GM21825 (cell line): ENCODE measurements around the gene SMKR1.
"Not testable (repeated sequence)": the region's sequence is repeated elsewhere in the genome, so short reads cannot be mapped to it uniquely, and the experiment has no call there.

Experiments used
- ATAC-seq: cut with Tn5 transposase; IDR thresholded peaks from one replicate; pipeline ENCODE4 v1.9.1; 2021; ENCODE audit warnings: mild to moderate bottlenecking, moderate library complexity; ENCODE audit not compliant: unreplicated experiment

The SMKR1 gene

DNA sequence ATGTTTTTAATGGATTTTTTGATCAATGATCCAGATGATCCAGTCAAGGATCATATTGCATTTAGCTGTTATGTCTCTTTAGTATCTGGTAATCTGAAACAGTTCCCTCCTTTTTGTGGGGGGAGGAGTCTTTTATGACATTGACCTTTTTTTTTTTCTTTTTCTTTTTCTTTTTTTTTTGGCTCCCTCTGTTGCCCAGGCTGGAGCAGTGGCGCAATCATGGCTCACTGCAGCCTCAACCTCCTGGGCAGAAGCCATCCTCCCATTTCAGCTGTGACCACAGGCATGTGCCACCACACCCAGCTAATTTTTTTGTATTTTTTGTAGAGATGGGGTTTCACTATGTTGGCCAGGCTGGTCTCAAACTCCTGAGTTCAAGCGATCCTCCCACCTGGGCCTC, 22.1 kb downstream of the SMKR1 start:
- ATAC-seq = not testable (repeated sequence)

- no peak for ATAC-seq
These were observed 23.0 kb downstream of the SMKR1 start for GRCh38 chr7:129525225-129525862.

- no peak for ATAC-seq
These were observed 27.3 kb downstream of the SMKR1 start for GRCh38 chr7:129529643-129530042.

GRCh38 chr7:129530795-129531391, 28.6 kb downstream of the SMKR1 start:
- no peak for ATAC-seq

DNA sequence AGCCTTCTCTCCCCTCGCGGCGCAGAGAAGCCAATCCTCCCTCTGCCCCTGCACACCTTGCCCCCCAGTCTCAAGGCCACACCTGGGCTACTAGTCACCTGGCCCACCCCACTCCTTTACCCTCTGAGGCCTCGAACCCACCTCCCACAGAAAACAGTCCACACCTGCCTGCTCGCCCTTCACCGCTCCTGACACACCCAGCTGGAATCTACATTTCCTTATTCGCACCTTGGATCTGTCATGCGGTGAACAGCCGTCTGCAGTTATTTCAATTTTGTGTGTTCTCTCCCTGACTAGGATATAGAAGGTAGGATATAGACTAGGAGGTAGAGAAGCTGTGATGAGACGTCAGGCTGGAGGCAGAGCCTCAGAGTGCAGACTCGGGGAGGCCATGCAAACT, 29.4 kb downstream of the SMKR1 start:
- no peak for ATAC-seq

GRCh38 chr7:129532375-129532774, 30.0 kb downstream of the SMKR1 start:
- no peak for ATAC-seq

DNA sequence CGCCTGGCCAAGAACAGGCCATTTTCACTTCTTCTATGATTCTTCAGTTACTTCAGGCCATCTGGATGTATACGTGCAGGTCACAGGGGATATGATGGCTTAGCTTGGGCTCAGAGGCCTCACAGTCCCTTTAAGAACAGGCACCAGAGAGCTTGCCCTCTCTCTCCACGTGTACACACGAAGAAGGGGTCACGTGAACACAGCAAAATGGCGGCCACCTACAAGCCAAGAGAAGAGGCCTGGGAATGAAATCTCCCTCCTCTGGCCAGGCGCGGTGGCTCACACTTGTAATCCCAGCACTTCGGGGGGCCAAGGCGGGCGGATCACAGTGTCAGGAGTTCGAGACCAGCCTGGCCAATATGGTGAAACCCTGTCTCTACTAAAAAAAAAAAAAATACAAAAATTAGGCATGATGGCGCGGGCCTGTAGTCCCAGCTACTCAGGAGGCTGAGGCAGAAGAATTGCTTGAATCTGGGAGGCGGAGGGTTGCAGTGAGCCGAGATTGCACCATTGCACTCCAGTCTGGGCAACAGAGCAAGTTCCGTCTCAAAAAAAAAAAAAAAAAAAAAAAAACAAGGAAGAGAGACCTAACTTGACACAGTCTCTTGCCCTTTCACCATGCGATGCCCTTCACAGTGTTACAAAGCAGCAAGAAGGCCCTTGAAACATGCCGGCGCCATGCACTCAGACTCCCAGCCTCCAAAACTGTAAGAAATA, 32.4 kb downstream of the SMKR1 start:
- ATAC-seq = not testable (repeated sequence)

GRCh38 chr7:129535896-129536295, 33.6 kb downstream of the SMKR1 start:
- no peak for ATAC-seq

DNA sequence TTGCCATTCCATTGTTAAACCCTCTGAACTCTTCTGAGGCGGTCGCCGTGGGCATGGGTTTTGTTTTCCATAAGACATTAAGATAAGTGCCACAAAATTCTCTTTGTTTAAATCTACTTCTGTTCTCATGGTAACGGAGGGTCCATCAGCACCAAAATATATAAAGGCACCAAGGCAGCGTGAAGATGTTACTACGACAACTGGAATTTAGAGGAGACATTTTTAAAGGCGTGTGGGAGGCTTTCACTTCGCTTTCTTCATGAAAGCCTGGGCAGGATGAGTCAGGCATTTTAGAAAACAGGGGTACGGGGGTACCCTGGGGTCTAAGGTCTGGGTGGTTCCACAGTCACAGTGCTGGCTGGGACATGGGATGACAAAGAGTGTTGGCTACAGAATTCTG, 34.0 kb downstream of the SMKR1 start:
- no peak for ATAC-seq

- no peak for ATAC-seq
These were observed 36.5 kb downstream of the SMKR1 start for GRCh38 chr7:129538790-129539189.

DNA sequence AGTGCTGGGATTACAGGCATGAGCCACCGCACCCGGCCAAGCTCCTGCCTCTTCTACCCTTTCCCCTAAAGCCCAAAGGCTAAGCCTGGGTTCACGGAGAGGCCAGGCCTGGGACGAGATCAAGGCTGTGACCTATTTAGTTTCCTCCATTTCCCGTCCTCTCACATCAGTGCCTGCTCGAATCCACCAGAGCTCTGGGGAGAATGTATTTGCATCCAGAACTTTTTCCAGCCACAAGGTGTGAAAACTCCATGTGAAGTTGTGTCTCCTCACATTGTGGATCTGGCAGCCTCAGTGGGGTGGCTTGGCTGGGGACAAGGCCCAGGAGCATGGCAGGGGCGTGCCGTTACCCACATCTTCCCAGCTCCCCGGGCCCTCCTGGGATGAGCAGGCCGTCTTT, 38.0 kb downstream of the SMKR1 start:
- no peak for ATAC-seq

DNA sequence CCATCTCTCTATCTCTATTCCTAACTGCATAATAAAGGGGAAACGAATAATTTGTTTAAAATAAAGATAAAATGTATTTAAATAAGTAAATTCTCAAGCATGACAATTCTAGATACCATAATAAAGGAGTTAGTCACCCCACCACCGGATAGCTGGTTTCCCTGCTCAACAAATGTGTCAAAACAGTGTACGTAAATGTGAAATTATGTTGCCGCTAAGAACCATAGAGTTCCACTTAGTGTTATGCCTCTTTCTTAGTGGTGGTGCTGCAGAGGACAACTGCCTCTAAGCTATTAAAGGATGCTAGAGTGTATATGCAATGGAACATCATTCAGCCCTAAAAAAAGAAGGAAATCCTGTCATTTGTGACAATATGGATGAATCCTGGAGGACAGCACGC, 42.4 kb downstream of the SMKR1 start:
- no peak for ATAC-seq

DNA sequence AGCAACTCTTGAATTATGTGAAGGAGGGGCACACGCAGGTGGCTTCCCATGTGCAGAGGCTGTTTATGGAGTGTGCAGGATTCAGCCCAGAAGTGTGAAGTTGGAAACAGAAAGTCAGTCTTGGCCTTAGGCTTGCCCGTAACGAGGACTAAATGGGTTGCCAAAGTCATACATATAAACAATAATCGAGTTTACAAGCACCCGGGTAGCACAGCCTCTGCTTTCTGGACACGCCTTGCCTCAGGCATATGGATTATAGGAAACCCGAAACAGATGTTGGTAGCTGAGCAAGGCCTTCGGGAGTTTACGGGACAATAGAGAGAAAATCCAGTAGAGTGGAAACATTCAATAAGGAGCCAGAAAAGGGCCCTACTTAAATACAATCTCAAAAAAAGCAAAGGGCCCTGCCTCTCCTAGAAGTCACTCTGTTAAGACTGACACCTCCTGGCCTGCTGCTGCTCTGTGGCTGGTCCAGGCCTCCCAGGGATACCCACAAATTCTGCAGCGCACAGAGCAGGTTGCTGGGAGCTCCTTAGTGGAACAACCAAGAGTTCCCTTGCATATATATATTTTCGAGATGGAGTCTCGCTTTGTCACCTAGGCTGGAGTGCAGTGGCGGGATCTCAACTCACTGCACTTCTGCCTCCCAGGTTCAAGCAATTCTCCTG, 48.5 kb downstream of the SMKR1 start:
- ATAC-seq = no peak

DNA sequence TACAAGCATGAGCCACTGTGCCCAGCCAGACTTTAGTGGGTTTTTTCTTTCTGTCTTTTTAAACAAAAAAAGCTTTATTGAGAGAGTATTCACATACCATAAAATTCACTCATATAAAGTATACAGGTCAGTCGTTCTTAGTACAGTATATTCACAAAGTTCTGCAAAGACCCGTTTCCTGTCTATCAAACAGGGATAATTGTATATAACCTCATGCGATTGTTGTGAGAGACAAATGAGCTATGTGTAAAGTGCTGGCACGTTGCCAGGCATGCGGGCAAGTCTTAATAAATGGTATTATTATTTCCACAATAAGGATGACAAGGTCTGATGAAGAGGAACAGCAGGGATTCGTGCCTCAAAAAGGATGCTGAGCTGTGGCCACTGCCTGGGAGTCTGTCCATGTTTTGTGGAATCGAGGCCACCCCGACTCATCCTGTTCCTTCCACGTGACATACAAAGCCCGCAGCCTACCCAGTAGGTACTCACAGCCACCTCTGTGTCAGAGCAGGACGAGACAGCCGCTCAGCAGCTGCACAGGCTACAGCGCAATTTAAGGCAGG, 51.6 kb downstream of the SMKR1 start:
- ATAC-seq = no peak

DNA sequence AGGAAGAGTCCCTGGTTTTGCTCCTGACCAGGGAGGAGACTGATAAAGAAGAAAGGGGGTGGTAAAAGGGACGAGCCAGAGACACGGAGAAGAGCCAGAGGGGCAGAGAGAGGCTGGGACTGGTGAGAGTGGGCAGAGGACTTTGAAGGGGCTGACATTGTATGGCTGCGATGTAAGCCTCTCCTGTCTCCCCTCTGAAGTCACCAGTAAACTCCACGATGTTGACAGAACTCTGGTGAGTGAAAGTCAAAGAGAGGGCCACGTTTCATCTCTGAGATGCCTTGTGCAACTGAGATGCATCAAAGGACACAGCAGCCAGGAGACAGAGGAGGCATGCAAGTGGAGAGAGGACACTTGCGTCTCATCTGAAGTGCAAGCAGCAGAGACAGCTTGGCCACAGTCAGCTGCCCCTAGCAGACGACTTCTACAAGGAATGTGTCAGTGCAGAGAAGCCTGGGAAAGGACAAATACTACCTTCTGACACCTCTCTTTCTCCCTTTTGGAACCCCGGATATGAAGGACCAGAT, 54.3 kb downstream of the SMKR1 start:
- ATAC-seq = no peak

DNA sequence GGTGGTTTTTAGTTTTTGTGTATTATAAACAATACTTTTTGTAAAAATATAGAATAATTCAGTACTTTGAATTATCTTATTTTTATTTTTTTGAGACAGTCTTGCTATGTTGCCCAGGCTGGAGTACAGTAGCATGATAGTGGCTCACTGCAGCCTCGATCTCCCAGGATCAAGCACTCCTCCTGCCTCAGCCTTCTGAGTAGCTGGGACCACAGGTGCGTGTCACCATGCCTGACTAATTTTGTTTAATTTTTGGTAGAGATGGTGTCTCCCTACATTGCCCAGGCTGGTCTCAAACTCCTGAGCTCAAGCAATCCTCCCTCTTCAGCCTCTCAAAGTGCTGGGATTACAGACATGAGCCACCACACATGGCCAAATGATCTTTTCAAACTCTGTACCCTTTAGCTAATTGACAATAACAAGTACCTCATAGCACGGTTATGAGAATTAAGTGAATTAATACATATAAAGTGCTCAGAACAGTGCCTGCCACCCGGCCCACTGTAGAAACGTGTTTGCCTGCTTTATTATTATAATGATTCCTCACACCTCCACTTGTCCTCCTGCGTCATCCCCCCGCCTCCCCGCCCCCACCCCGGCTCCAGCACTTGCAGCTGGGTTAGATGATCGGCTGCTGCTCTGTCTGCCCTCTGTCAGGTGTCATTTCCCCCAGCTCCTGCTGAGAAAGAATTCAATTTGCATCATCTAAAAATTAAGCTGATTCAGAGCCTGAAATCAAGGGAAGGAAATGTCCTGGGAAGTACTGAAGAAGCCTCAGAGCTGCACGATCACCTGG, 55.6 kb downstream of the SMKR1 start:
- ATAC-seq = no peak

GRCh38 chr7:129559564-129559963, 57.2 kb downstream of the SMKR1 start:
- ATAC-seq = no peak

- no peak for ATAC-seq
These were observed 58.5 kb downstream of the SMKR1 start for GRCh38 chr7:129560831-129561230.

DNA sequence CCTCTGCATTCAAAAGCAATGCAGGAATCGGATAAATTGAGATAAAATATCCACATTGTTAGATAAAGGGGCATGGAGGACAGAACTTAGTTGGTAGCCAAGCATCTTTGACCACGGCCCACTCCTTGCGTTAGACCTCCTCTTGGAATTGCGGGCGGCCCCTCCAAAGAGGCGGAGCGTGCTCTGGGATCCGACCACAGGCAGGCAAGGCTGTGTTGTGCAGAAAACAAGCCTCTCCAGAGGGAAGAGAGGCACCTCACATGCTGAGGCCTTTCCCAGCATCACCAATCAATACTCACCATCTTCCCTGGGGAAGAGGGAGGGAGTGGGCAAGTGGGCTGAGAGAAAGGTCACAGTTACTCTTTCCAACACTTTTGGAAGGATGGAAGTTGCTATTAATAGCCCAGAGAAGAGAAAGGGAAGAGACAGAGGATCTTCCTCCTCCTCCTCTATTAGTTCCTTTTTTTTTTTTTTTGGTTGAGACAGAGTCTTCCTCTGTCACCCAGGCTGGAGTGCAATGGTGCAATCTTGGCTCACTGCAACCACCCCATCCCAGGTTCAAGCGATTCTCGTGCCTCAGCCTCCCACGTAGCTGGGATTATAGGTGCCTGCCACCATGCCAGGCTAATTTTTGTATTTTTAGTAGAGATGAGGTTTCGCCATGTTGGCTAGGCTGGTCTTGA, 59.5 kb downstream of the SMKR1 start:
- no peak for ATAC-seq
